DMS114 treated with DMSO at 0.1 percent for 48 hours (cell line): ENCODE results near the gene IL17C.

Experiments
- DNase-seq: peaks from one replicate; lab custom pipeline; 2025; ENCODE audit not compliant: unreplicated experiment; lab: John Stamatoyannopoulos, UW

Gene IL17C

DNA sequence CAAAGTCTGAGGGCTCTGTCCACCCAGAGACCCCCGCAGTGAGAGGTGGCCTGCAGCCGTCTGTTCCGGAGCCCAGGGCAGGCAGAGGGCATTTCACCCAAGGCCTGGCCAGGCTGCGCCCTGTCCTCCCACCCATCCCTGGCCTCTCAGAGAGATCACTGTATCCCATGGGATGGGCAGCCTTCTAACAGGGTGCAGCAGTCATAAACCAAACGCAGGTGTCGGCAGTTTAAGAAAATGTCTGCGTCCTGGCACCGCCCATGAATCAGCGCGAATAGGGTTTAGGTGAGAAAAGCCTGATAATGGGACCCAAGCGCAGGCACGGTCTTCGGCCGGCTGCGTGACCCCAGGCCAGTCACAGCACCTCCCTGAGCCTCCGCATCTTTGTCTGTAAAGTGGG, 7.1 kb downstream of the IL17C start:
- DNase-seq: no peak

DNA sequence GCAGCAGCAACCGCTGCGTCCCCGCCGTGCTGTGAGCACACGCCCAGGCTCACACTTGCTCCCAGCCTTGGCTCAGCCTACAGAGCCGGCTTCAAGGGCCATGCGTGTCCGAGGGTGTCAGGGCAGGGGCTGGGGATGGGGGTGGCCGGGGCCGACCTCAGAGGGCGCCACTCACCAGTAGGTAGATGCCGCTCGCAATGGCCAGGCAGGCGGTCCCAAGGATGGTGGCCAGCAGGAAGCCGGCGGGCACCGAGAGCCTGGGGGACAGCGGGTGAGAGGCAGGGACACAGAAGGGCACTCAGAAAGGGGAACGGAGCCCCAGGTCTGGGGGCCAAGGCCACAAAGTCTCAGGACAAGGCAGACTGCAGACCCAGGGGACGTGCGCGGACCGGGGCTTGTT, 7.6 kb downstream of the IL17C start:
- no peak for DNase-seq

DNA sequence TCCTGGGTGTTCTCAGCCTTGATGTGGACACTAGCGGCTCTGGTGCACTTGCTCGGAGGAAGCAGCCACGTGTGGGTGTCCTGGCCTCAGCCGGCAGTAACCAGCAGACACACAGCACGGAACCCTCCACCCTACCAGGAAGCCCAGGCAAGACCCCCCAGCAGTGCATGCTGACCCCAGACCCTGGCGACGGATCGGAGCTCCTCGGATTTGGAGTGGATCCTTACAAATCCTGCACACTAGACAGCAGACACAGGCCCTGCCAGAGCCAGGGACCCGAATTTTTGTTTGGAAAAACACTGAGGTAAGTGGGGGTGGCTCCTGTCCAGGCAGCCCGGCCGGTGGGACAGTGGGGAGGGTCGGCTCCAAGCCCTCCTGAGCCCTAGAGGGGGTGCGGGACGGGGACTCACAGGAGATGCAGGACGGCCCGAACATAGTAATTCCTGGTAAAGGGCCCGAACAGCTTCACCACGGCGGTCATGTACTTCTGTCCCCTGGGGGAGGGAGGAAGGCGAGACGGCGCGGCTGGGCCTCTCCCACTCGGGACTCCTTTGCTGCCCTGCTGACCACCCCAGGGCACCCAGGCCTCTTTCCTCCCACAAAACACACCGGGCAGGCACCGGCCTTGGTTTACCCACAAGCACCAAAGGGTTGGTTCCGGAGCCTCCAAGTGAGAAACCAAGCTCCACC, 8.1 kb downstream of the IL17C start:
- DNase-seq: no peak

DNA sequence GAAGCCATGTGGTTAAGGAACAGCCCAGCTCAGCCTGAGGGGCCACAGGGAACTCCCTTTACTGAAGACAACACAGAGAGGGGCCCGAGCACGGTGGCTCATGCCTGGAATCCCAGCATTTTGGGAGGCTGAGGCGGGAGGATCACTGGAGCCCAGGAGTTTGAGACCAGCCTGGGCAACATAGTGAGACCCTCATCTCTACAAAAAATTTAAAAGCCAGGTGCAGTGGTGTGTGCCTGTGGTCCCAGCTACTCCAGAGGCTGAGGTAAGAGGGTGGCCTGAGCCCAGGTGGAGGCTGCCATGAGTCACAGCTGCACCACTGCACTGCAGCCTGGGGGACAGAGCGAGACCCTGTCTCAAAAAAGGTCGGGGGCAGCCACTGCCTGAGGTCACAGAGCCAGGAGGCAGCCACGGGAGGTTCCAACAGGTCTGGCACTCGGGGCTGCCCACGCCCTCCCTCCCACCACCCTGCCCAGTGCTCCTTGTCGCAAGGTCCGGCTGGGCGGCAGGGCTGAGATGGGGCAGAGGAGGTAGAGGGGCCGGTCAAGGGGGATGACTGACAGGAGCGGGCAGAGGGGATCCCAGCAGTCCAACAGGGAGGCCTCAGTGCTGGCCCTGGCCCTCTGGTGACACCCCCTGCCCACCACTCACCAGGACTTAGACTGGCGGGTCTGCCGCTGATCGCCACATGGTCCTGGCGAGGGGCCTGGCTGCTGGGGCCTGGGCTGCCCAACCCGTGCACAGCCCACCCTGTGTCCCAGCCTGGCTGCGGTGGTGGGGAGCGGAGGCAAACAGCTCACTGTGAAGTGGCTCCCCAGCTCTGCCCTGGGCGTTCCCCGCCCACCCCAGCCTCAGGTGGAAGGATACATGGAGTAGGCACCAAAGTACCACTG, 9.1 kb downstream of the IL17C start:
- no peak for DNase-seq

GRCh38 chr16:88649195-88649923, 11.0 kb downstream of the IL17C start:
- DNase-seq: no peak

- DNase-seq: no peak
These were observed 11.8 kb downstream of the IL17C start for GRCh38 chr16:88649924-88650748.

DNA sequence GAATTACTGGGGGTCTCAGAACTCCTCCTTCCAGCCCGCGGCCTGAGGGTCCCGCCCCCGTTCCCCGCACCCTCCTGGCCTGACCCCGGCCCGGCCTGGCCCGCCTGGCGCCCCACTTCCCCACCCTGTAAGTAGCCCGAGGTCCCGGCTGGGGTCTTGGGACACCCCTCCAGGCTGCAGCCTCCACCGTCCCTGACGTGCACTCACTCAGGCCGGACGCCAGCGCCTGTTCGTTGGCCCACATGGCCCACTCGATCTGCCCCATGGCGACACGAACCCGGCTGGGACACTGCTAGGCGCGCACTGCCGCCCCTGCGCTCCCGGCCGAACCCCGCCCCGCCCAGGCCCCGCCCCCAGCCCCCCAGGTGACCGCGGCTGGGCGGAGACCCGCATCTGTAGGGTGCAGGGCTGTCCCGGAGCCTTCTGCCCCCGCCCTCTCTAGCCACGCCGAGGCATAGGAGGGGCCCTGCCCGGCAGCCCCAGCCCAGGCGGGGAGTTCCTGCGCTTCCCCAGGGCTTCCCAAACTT, 12.4 kb downstream of the IL17C start, which contains the start of gene CYBA:
Gene CYBA, minus strand, starts transcription at position 305 of the 527 bp plus-strand sequence. Its CDS starts 40 bp downstream, at position 265.
- no peak for DNase-seq

DNA sequence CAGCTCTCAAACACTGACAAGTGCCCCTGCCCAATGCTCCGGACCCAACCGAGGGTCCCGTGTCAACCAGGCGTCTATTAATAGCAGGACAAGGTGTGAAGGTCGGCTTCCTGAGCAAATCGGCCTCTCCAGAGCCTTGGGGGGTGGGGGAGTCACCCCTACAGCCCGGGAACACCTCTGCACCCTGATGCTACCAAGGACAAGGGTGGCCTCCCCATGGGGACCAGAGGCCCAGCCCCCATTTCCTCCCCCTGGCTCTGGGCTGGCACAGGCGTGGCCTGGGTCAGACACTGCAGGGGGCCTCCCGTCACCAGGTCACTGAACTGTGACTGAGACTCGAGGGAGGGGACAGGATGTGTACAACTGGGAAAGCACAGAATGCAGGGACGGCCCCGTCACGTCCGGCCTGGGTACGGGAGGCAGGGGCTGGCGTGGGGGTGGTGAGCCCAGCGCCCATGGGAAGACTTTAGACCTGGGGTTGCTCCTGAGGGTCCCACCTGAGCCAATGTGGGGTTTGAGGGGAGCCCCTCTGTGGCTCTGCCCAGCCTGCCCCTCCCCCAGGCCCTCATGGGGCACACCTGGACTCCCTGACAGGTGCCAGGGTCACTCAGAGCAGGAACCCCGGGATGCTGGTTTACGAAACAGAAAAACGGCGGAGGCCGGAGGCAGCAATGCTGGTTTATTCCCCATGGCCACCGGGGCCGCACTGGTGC, 13.1 kb downstream of the IL17C start:
- DNase-seq: no peak

- no peak for DNase-seq
These were observed 13.8 kb downstream of the IL17C start for GRCh38 chr16:88651989-88652761.

DNA sequence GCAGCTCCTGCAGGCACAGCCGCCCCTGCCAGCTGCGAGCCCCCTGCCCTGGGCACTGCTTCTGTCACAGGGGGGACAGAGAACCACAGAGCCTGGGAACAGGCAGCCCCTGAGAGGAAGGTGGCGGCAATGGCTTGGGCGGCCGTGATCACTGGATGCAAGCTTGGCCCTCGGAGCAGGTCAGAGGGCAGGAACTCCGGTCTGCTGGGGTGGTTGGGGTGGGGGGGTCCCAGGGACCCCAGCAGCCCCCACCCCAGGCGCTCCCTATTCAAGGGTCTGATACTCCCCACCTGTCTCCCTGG, 14.3 kb downstream of the IL17C start:
- DNase-seq: no peak

DNA sequence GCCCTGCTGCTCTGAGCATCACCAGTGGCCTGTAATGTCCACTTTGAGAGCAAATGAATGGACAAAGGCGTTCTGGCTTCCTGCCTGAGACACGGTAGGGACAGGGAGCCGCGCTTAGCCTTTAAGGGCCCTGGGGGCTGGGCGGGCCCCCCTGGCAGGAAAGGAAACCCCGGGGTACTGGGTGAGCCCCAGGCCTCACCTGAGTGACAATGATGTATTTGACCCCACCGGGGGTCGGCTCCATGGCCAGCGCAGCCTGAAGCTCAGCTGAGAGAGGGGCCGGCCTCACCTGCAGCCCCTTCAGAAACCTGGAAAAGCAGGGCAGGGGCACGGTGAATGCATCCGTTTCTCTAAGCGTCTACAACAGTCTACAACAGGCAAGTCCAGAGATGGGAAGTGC, 14.7 kb downstream of the IL17C start:
- DNase-seq: no peak

DNA sequence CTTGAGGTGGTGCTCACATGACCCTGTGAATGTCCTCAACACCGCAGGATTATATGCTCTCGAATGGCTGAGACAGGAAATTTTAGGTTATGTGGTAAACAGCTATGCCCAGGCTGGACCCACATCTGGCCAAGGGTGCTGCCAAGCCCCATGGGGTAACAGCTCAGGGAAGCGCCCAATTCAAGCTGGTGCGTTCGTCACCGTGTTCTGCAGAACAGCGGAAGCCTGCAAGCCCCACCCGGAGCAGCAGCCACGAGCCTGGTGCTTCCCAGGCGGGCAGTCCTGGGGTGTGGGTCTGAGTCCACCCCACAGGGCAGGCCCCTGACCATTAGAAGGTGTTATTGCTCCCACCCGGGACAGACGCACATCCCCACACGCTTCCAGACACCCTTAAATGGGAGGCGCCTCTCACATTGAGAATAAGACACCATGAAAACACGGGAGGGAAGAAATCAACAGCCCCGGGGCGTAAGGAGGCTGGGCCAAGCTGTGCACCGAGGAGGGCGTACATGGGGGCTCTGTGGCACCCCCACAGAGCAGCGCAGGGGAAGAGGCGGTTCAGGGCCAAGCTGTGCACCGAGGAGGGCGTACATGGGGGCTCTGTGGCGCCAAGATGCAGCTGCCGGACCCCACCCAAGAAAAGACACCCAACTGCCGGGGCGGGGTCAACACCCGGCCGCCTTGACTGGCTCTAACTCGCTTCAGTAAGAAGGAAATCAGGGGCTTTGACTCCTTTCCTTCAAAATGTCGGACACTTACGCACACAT, 15.4 kb downstream of the IL17C start:
- DNase-seq: no peak

GRCh38 chr16:88654363-88655052, 16.1 kb downstream of the IL17C start:
- DNase-seq: no peak

- no peak for DNase-seq
These were observed 16.8 kb downstream of the IL17C start for GRCh38 chr16:88655053-88655732.

DNA sequence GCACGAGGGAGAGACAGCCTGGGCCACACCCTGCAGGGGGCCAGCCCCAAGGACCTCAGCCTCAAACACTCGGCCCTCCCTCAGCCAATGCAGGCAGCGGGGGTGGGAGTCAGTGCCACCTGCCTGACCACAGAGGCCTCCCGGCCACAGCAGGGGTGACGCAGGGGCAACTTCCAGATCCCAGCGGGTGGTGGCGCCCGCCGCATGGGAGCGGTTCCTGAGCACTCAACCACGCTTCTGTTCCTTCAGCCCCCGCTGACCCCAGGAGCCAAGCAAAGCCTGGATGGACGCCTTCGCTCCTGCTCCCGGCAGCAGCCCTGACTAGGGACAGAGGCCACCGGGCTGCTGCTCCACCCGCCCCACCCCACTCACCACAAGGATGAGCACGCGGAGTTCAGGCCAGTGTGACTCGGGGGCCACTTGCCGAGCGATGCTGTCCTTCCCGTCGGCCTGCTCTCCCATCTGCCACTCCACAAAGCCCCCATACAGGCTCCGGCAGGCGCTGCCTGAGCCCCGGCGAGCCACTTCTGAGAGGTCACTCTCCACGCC, 17.4 kb downstream of the IL17C start:
- no peak for DNase-seq

DNA sequence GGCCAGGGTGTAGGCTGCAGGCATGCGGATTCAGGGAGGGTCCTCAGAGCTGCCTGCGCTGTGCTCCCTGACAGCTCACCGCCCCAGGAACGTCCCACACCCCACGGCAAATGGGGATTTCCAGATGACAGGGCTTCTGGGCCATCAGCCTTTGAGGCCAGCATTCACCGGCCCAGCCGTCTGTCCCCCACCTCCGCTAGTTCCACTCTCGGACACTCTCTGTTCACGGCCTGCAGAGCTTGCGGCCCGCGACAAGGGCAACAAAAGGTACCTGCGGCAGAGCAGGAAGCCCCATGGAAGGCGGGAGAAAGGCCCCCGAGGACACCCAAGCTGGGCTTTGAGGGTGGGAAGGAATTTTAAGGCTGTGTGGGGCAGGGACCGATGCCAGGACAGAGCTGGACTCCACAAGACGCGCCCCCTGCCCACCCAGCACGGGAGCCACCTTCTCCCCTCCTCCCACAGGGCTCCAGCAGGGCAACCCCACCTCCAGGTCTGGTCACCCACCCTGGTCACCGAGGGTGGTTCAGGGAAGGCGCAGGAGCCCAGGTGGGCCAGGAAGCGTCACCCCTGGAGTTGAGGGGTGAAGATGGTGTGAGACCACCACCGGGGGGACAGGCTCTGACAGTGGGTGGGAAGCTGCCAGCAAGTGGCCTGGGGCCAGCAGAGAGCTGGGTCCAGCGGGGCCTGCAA, 18.1 kb downstream of the IL17C start:
- no peak for DNase-seq

DNA sequence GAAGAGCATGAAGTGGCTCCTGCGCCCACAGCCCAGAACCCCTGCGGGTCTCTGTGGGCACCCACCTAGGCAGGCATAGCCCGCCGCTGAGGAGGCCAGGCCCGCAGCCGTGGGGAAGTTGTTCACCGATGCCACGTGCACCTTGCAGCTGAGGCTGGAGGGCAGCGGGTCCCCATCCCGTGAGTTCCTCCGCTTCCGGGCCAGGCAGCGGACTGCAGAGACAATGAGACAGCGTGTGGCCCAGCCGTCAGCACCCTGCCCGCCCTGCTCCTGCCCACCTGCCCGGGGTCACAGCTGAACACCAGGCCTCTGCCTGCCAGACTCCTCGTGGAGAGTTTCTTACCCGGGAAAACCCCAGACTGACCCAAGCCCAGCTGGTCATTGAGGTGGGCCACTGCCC, 19.0 kb downstream of the IL17C start:
- no peak for DNase-seq
